Osteocyte (in vitro differentiated cells): Measurements from ENCODE around the gene XYLT1. TPM values are rescaled to one million over a fixed set of nuclear protein-coding genes. Genes with fewer than 3 reads are reported as not detected.

Experiments used
- DNase-seq: peaks from one replicate; pipeline ENCODE4 v3.0.0; 2021; ENCODE audit warnings: mixed read lengths; ENCODE audit not compliant: unreplicated experiment; ENCODE audit errors: extremely low spot score
- H3K27ac Mint-ChIP-seq: one replicate; pipeline ENCODE4 v1.8.0; 2021; ENCODE audit warnings: mild to moderate bottlenecking, mixed read lengths; ENCODE audit not compliant: unreplicated experiment
- H3K27me3 Mint-ChIP-seq: one replicate; pipeline ENCODE4 v1.8.0; 2021; ENCODE audit warnings: mixed read lengths; ENCODE audit not compliant: unreplicated experiment
- H3K36me3 Mint-ChIP-seq: one replicate; pipeline ENCODE4 v1.8.0; 2021; ENCODE audit warnings: mixed read lengths; ENCODE audit not compliant: unreplicated experiment
- H3K4me1 Mint-ChIP-seq: one replicate; pipeline ENCODE4 v1.8.0; 2021; ENCODE audit warnings: mixed read lengths; ENCODE audit not compliant: unreplicated experiment
- H3K4me3 Mint-ChIP-seq: one replicate; pipeline ENCODE4 v1.8.0; 2021; ENCODE audit warnings: mild to moderate bottlenecking, moderate library complexity, mixed read lengths; ENCODE audit not compliant: unreplicated experiment
- H3K9me3 Mint-ChIP-seq: one replicate; pipeline ENCODE4 v1.8.0; 2021; ENCODE audit warnings: mixed read lengths; ENCODE audit not compliant: unreplicated experiment
- total RNA-seq: library from RNA; stranded (reverse); gene quantifications from 2 replicates; pipeline ENCODE4 v1.2.1, GENCODE V29; 2021
- TF ChIP-seq, protein P1 (sequence below): fragments of 200-600 bp; sonication (generic); IDR thresholded peaks from 2 replicates; pipeline ENCODE4 v1.5.0; 2021; ENCODE audit warnings: antibody characterized with exemption, mild to moderate bottlenecking, moderate library complexity

XYLT1 gene
- total RNA-seq, 1 donor from 2014 or later, result 11.1 TPM

DNA sequence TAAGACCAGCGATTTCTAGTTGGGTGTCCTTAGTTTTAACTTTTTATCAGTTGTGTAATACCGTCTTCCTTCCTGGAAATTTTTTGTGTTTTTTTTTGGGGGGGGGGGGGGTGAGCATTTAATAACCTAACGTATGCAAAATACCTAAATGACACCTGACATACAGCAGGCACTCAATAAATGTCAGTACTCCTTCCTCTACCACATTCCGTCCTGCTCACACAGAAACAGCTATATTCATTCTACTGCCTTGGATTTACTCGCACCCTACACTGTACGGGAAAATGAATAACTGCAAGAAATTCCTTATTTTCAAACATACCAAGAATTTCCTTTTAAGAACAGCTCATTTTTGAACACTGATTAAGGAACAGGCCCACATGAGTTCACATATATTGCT is 5.3 kb downstream of the XYLT1 start:
- Mint-ChIP-seq H3K27ac (no peak overlapping the region), H3K4me1 (peaks cover 29% of the 10 kb centered on the region), H3K4me3 (no peak overlapping the region), H3K9me3 (no peaks in the 10 kb centered on the region), H3K36me3 (no peaks in the 10 kb centered on the region), H3K27me3 (peaks cover 27% of the 10 kb centered on the region)
- DNase-seq, result no peak
- TF ChIP-seq, protein P1, sequence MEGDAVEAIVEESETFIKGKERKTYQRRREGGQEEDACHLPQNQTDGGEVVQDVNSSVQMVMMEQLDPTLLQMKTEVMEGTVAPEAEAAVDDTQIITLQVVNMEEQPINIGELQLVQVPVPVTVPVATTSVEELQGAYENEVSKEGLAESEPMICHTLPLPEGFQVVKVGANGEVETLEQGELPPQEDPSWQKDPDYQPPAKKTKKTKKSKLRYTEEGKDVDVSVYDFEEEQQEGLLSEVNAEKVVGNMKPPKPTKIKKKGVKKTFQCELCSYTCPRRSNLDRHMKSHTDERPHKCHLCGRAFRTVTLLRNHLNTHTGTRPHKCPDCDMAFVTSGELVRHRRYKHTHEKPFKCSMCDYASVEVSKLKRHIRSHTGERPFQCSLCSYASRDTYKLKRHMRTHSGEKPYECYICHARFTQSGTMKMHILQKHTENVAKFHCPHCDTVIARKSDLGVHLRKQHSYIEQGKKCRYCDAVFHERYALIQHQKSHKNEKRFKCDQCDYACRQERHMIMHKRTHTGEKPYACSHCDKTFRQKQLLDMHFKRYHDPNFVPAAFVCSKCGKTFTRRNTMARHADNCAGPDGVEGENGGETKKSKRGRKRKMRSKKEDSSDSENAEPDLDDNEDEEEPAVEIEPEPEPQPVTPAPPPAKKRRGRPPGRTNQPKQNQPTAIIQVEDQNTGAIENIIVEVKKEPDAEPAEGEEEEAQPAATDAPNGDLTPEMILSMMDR, result no peak

DNA sequence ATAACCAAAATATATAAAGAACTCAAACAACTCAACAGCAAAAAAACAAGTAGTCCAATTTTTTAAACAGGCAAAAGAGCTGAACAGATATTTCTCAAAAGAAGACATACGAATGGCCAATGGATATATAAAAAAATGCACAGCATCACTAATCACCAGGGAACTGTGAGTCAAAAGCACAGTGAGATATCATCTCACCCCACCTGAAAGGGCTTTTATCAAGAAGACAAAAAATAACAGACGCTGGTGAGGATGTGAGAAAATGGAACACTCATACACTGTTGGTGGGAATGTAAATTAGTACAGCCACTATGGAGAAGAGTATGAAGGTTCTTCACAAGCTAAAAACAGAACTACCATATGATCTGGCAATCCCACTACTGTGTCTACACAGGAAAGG is 7.4 kb downstream of the XYLT1 start:
- H3K9me3 Mint-ChIP-seq, result no peaks in the 10 kb centered on the region
- H3K36me3 Mint-ChIP-seq, result no peaks in the 10 kb centered on the region
- H3K27me3 Mint-ChIP-seq, result peaks cover 13% of the 10 kb centered on the region
- H3K27ac Mint-ChIP-seq, result no peak overlapping the region
- TF ChIP-seq, protein P1, result no peak
- no peak for DNase-seq
- H3K4me3 Mint-ChIP-seq, result no peak overlapping the region
- H3K4me1 Mint-ChIP-seq, result peaks cover 21% of the 10 kb centered on the region

DNA sequence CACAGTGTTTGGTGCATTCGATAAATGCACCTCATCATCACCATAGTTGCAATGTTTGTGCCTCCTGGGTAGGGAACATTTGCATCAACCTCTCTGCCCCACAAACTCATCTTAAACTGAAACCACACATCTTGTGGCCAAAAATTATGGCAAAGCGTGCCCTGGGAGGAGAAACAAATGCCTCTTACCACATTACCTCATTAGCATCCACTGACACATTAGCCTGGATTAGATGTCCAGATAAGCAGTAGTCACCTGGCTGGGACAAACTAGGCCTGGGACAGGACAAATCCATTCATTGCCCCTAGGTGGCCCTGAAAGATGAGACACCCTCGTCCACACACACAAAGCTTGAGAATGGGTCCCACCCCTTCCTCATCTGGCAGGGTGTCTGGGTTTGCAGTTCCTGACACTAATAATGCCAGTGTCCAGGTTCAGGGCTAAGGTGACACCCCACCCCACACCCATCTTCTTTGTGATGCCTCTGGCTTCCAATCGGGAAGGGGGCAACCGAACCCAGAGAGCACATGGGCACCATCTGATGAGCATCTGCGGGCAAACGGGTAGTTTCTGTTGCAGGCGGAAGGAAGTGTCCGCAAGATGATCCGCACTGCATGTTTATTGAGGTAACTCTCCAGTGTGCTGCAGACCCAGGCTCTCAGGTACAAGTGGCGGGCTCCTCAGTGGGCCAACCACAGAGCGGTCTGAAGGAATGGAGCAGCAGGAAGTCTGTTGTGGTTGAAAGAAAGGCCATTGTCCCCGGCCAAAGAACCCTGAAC is 8.6 kb downstream of the XYLT1 start:
- Mint-ChIP-seq H3K36me3 (no peaks in the 10 kb centered on the region), H3K4me3 (no peak overlapping the region), H3K4me1 (peaks cover 12% of the 10 kb centered on the region), H3K27ac (no peak overlapping the region), H3K9me3 (no peaks in the 10 kb centered on the region), H3K27me3 (peaks cover 5% of the 10 kb centered on the region)
- no peak for DNase-seq
- TF ChIP-seq, protein P1, result no peak

DNA sequence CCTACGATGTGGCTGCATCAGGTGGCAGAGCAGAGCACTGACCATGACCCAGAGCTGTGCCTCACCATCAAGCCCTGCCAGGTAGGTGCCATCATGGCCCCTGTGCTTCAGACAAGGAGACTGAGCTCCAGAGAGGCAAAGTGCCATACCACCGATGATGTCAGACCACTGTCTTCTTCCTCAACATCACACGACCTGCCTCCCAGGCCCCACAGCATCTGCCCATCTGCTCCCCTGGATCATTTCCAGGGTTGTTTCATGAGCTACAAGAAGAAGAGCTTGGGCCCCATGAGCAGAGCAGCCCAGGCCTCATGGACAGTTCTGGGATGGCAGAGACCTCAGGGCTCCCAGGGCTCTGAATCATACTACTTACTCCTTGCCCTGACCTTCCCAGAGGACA is 9.9 kb downstream of the XYLT1 start:
- Mint-ChIP-seq H3K27ac (no peak overlapping the region), H3K27me3 (no peaks in the 10 kb centered on the region), H3K9me3 (no peaks in the 10 kb centered on the region), H3K36me3 (no peaks in the 10 kb centered on the region), H3K4me3 (no peak overlapping the region), H3K4me1 (peaks cover 7% of the 10 kb centered on the region)
- no peak for DNase-seq
- TF ChIP-seq, protein P1, result no peak

DNA sequence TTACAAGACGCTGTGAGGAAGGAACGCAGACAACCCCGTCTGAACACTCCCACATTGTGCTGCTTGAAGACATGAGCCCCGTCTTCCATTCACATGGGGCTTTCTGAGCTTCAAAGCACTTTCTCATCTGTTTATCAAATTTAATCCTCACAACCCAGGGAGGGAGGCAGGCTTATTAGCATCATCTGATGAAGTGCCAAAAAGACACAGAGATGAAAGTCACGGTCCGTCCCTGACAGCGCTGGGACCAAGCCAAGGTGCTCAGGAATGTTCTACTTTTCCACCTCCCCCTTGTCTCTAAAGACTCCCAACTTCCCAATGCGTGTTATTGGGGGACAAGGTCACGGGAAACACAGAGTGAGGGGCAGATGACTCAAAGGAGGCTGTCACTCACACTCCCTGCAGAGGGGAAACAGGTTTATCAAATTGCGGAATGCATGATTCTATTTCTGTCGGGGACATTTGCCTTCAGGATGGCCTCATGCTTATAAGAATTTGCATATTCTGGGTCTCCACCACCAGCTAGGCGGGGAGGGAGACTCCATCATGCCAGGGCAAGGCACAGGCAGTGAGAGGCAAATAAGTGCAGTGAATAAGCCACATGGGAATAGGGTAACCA is 10.7 kb downstream of the XYLT1 start:
- no peak for DNase-seq
- no peak overlapping the region for H3K27ac Mint-ChIP-seq
- no peaks in the 10 kb centered on the region for H3K36me3 Mint-ChIP-seq
- no peaks in the 10 kb centered on the region for H3K9me3 Mint-ChIP-seq
- H3K4me3 Mint-ChIP-seq, result no peak overlapping the region
- H3K4me1 Mint-ChIP-seq, result peaks cover 7% of the 10 kb centered on the region
- H3K27me3 Mint-ChIP-seq, result no peaks in the 10 kb centered on the region
- TF ChIP-seq, protein P1, result no peak
